NCI-H2107 (cell line): ENCODE measurements around the gene IFT122.
"Not testable (repeated sequence)": the region's sequence is repeated elsewhere in the genome, so short reads cannot be mapped to it uniquely, and the experiment has no call there.

Source experiments
- DNase-seq: peaks from one replicate; lab custom pipeline; 2025; lab: John Stamatoyannopoulos, UW

Gene IFT122, protein sequence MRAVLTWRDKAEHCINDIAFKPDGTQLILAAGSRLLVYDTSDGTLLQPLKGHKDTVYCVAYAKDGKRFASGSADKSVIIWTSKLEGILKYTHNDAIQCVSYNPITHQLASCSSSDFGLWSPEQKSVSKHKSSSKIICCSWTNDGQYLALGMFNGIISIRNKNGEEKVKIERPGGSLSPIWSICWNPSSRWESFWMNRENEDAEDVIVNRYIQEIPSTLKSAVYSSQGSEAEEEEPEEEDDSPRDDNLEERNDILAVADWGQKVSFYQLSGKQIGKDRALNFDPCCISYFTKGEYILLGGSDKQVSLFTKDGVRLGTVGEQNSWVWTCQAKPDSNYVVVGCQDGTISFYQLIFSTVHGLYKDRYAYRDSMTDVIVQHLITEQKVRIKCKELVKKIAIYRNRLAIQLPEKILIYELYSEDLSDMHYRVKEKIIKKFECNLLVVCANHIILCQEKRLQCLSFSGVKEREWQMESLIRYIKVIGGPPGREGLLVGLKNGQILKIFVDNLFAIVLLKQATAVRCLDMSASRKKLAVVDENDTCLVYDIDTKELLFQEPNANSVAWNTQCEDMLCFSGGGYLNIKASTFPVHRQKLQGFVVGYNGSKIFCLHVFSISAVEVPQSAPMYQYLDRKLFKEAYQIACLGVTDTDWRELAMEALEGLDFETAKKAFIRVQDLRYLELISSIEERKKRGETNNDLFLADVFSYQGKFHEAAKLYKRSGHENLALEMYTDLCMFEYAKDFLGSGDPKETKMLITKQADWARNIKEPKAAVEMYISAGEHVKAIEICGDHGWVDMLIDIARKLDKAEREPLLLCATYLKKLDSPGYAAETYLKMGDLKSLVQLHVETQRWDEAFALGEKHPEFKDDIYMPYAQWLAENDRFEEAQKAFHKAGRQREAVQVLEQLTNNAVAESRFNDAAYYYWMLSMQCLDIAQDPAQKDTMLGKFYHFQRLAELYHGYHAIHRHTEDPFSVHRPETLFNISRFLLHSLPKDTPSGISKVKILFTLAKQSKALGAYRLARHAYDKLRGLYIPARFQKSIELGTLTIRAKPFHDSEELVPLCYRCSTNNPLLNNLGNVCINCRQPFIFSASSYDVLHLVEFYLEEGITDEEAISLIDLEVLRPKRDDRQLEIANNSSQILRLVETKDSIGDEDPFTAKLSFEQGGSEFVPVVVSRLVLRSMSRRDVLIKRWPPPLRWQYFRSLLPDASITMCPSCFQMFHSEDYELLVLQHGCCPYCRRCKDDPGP

GRCh38 chr3:129439817-129440617 is at the start of gene IFT122, which contains the start of gene MBD4:
Gene IFT122 (plus strand): TSS chr3:129440224. CDS start chr3:129440331, 107 bp downstream.
Gene MBD4 (minus strand): TSS chr3:129439948. CDS start chr3:129439833, 115 bp downstream.
- peak; percentile 100 for DNase-seq

GRCh38 chr3:129391583-129391982 is 48.4 kb upstream of the IFT122 start:
- not testable (repeated sequence) for DNase-seq

DNA sequence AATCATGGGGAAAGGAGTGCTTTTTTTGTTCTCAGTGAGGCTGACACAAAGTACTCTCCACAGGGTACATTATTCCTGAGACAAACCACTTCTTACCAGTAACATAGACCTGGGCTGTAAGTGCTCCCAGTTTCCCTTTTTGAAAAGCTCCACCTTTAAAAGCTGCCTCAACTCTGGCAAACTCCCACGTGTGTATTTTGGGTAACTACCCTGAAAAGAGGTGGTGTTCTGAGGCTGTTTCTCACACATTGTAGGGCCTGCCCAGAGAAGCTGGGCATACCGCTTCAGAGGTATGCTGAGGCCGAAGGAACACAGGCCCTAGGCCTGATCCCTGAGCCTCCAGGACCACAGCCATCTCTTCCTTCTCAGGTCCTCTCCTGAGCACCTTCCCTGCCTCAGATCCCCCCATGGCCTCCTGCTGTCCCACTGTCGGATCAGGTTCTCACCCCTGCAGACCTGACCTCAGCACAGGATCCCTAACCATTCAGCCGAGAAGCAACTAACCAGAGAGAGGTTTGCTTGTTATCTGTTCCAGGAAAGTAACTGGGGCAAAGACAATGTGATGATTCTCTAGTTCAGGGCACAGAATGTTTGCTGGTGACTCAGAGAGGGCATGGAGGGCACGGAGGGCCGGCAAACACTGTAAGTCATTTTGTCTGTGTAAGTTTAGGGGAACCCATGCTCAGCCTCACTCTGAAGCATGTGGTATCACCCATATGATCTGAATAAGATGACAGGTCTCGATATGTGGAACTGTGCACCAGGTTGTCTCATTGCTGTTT is 47.7 kb upstream of the IFT122 start:
- not testable (repeated sequence) for DNase-seq

- no peak for DNase-seq
These were observed 46.8 kb upstream of the IFT122 start for GRCh38 chr3:129393271-129393670.

DNA sequence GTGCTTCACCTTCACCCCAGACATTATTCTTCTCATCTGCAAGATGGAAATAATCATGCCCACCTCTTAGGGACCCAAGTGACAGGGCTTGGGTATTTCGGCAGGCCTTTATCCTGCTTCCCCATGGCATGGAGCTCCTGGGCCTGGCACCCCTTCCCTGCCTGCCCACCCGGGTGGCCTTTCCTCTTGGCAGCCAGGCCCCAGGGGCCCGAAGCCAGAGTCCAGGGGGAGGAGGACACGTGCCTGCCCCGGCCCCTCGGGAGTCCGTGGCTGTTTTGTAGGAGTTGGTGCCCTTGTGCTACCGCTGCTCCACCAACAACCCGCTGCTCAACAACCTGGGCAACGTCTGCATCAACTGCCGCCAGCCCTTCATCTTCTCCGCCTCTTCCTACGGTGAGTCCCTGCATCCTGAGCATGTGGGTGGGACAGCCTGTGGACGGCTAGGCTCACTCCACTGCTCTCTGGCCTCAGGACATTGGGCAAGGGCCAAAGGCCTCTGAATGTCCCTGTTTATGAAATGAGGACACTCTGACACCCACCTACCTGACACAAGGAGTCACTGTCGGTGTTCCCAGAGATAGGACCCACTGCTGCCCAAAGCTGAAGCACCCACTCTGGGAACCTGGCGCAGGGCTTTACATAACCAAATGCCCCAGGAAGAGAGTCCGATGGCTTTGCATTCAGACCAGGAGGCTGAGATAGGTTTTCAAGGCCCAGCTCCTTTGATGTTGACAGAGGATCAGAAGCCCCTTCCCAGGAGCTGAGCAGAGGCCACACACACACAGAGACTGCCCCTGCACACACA is 46.1 kb upstream of the IFT122 start:
- not testable (repeated sequence) for DNase-seq

- DNase-seq: no peak
These were observed 41.2 kb upstream of the IFT122 start for GRCh38 chr3:129398803-129399144.

GRCh38 chr3:129399145-129399894 is 40.7 kb upstream of the IFT122 start:
- DNase-seq: peak; percentile 85

DNA sequence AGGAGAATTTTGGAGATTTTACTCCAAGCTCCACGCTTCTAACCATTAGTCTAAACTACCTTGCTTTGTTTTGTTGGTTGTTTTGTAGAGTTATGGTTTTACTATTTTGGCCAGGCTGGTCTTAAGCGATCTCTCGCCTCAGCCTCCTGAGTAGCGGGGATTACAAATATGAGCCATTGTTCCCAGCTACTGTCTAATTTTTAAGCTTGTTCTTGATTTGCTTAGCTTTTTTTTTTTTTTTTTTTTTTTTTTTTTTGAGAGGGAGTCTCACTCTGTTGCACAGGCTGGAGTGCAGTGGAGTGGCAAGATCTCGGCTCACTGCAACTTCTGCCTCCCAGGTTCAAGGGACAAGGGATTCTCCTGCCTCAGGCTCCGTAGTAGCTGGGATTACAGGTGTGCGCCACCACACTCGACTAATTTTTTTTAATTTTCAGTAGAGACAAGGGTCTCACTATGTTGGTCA is 40.1 kb upstream of the IFT122 start:
- no peak for DNase-seq

DNA sequence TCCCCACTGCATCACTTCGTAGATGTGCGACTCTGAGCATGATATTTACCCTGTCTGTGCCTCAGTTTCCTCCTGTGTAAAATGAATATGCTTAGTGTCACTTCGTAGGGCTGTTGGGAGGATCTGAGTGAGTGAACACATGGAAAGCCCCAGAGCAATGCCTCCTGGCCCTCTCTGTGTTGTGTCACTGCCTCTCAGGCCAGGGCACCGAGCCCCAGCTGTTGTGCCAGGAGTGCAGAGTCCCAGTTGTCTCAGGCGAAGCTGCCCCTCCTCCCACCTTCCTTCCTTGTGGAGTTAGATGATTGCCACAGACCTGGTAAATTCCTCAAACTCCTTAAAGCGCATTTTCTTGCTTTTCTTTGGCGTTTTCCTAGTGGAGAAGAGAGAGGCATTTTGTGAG is 37.8 kb upstream of the IFT122 start:
- no peak for DNase-seq

DNA sequence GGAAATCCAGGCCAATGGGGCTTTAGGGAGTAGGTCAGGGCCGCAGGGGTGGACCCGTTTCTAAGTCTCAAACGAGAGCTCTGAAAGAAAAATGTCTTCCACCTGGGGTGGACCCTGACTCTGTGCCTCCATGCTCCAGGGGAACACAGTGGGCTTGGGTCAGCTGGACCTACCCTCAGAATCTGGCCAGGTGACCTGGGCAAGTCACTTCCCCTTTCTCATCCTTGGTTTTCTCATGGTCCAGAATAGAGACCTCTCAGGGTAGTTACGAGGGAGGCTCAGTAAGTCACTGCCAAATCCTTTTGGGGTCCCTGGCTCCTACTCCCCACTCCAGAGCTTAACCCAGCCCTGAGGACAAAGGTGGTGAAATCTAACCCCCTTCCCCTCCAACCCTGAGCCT is 37.4 kb upstream of the IFT122 start:
- DNase-seq: no peak

DNA sequence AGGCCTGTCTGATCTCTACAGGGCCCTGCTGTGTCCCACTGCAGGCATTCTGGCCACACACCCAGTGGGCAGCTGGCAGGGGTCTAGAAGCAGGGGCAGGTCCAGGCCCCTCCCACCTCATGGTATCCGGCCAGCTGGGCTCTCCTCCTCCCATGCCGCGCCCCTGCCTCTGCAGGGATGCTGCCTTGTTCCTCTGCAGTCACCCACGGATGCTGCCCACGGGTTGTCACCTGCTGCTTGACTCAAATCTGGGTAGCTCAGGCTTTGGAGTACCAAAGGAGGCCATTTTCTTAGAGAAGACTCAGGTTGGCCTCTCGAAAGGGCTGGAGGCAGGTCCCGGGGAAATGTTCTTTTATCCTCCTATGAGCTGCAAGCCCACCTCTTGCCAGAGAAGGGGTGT is 36.6 kb upstream of the IFT122 start:
- no peak for DNase-seq

GRCh38 chr3:129404130-129404529 is 35.9 kb upstream of the IFT122 start:
- no peak for DNase-seq

DNA sequence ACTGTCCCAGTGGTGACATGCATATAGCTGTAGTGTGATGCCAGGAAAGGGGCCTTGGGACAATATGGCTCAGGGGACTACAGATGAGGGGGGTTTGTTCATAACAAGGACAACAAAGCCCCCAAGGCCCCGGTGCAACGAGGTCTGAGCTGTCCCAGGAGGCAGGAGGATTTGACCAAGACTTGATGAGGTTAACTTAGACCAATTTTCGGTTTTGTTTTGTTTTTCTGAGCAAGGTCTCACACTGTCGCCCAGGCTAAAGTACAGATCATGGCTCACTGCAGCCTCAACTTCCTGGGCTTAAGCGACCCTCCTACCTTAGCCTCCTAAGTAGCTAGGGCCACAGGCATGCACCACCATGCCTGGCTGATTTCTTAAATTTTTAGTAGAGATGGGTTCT is 35.4 kb upstream of the IFT122 start:
- DNase-seq: no peak

- DNase-seq: no peak
These were observed 30.5 kb upstream of the IFT122 start for GRCh38 chr3:129409541-129409940.

DNA sequence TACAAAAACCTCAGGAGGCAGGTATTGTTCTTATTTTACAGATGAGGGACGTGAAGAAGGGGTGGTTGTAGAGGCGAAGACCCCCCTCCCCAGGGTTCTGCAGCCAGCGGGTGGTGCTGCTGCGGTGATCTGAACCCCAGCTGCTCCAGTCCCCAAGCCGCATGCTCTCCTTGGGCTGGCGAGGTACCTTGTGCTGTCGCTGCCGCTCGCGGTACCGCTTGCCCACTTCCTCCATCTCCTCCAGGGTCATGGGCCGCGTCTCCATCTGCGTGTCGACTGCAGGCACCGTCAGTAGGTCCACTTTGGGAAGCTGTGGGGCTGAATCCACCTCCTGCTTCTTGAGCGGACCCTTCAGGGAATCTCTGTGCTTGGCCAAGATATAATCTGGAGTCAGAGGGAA is 29.1 kb upstream of the IFT122 start:
- DNase-seq: no peak

GRCh38 chr3:129412542-129413198 is 27.4 kb upstream of the IFT122 start:
- DNase-seq: no peak

- DNase-seq: not testable (repeated sequence)
These were observed 26.8 kb upstream of the IFT122 start for GRCh38 chr3:129413238-129413637.
